ENCODE data around the gene ZNF74.

DNA sequence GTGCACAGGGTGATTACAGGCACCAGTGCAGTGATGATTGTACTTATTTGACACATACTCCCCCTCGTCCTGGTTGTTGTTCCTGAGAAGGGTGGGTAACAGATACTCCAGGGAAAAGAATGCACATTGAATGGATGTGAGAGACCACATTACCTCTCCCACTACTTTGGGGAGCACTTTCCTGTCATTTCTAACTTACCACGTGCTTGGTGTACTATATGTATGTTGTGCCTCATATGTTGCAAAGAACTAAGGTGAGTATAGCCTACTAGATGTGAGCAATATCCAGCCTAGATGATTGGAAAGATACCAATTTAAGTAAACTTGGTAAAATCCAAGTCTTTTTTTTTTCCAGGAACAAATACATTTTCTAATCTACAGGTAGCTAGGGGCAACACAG, 58.0 kb downstream of the ZNF74 start:
- TF ChIP-seq, protein P1, sequence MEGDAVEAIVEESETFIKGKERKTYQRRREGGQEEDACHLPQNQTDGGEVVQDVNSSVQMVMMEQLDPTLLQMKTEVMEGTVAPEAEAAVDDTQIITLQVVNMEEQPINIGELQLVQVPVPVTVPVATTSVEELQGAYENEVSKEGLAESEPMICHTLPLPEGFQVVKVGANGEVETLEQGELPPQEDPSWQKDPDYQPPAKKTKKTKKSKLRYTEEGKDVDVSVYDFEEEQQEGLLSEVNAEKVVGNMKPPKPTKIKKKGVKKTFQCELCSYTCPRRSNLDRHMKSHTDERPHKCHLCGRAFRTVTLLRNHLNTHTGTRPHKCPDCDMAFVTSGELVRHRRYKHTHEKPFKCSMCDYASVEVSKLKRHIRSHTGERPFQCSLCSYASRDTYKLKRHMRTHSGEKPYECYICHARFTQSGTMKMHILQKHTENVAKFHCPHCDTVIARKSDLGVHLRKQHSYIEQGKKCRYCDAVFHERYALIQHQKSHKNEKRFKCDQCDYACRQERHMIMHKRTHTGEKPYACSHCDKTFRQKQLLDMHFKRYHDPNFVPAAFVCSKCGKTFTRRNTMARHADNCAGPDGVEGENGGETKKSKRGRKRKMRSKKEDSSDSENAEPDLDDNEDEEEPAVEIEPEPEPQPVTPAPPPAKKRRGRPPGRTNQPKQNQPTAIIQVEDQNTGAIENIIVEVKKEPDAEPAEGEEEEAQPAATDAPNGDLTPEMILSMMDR (IDR thresholded peaks at IDR 0.05 in 8 of 11, conservative IDR thresholded peaks at IDR 0.05 in 3 of 11): no peak
- TF ChIP-seq POLR2A (IDR thresholded peaks at IDR 0.05) (no peak), POLR2AphosphoS5 (IDR thresholded peaks at IDR 0.05) (no peak)

Data from spleen (tissue), 7 donors.